Measurements from ENCODE around the gene METAP2.

- TF ChIP-seq PRDM10 (tag by site-specific recombination; IDR thresholded peaks at IDR 0.05) (no peak), CTCF (tag by site-specific recombination; IDR thresholded peaks at IDR 0.05) (no peak), ZNF777 (tag by site-specific recombination; IDR thresholded peaks at IDR 0.05; ENCODE audit: borderline replicate concordance) (no peak), REST (tag by site-specific recombination; IDR thresholded peaks at IDR 0.05) (no peak), PBX3 (CRISPR knock-in tag; IDR thresholded peaks at IDR 0.05) (no peak), BCL11A (tag by site-specific recombination; IDR thresholded peaks at IDR 0.05; ENCODE audit: low read depth) (no peak), GFI1B (tag by site-specific recombination; IDR thresholded peaks at IDR 0.05) (no peak), ZNF362 (tag by site-specific recombination; IDR thresholded peaks at IDR 0.05) (no peak)
Observed at GRCh38 chr12:95429172-95429510, 44.8 kb upstream of the METAP2 start.

Measured in HEK293 (cell line).